ENCODE results near the gene ENTREP3. TPM values are rescaled to one million over a fixed set of nuclear protein-coding genes. Genes with fewer than 3 reads are reported as not detected.

The ENTREP3 gene
- total RNA-seq, 1 donor from 2014 or later: 21.8 TPM

GRCh38 chr1:155198547-155198906 lies 56.8 kb downstream of the ENTREP3 start:
- no peak for DNase-seq (ENCODE audit: low spot score)

GRCh38 chr1:155197901-155198546 lies 57.3 kb downstream of the ENTREP3 start:
- DNase-seq (ENCODE audit: low spot score): no peak

Other genes starting within 250 kb of the ENTREP3 start
- 1.2 TPM for gene DCST2, start 221.7 kb downstream of the ENTREP3 start, total RNA-seq
- gene DCST1, start 221.7 kb downstream of the ENTREP3 start, total RNA-seq: not detected
- gene ADAM15, start 204.2 kb downstream of the ENTREP3 start, total RNA-seq: 152 TPM
- gene EFNA4, start 191.7 kb downstream of the ENTREP3 start, total RNA-seq: 11.2 TPM
- gene EFNA3, start 176.6 kb downstream of the ENTREP3 start, total RNA-seq: 1.1 TPM
- gene EFNA1, start 127.6 kb downstream of the ENTREP3 start, total RNA-seq: 111 TPM
- 63.4 TPM for gene SLC50A1, start 119.6 kb downstream of the ENTREP3 start, total RNA-seq
- gene DPM3, start 115.0 kb downstream of the ENTREP3 start, total RNA-seq: 75.4 TPM
- gene KRTCAP2, start 82.2 kb downstream of the ENTREP3 start, total RNA-seq: 293 TPM
- 1.6 TPM for gene TRIM46, start 81.6 kb downstream of the ENTREP3 start, total RNA-seq
- 54.6 TPM for gene THBS3, start 47.6 kb downstream of the ENTREP3 start, total RNA-seq
- gene MTX1, start 46.8 kb downstream of the ENTREP3 start, total RNA-seq: 31.6 TPM
- 62.6 TPM for gene SCAMP3, start 6.9 kb upstream of the ENTREP3 start, total RNA-seq
- 80.5 TPM for gene CLK2, start 18.0 kb upstream of the ENTREP3 start, total RNA-seq
- gene HCN3, start 22.0 kb upstream of the ENTREP3 start, total RNA-seq: 4.7 TPM
- not detected for gene PKLR, start 46.0 kb upstream of the ENTREP3 start, total RNA-seq
- 124 TPM for gene FDPS, start 53.4 kb upstream of the ENTREP3 start, total RNA-seq
- 31.4 TPM for gene RUSC1, start 65.4 kb upstream of the ENTREP3 start, total RNA-seq

Measured in ureter (tissue), 1 donor.